ENCODE measurements around the gene EOGT.

EOGT gene

DNA sequence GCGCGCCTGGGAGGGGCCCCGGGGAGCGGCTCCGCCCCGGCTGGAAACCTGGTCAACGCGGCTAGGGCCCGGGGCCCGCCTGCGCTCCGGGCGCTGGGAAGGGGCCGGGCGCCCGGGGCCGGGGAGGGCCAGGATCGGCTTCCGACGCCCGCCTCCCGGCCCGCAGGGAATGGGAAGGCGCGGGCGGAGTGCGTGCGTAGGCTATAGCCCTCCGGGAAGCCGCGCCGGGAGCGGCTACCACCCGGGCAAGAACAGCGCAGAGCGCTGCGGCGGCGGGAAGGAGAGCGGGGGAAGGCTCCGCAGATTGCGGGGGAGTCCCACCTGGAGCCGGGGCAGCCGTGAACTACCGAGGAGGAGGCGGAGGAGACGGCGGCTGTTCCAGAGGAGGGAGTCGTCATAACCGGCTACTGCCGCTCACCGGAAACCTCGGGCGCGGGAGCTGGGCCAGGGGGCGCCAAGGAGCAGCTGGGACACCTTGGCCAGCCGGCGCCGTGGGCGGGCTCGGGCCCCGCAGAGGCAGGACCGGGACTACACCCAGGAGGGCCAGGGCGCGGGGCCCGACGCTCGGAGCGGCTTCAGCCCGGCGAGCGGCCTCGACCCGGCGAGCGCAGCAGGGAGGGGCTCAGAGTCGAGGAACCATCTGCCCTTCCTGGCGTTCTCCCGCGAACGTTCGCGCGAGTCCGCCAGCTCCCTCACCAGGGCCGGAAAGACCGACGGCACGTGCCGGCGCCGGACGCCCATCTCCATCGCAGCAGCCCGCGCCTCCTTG lies at the start of gene EOGT:
Gene EOGT, minus strand, starts transcription at position 432 of the 769 bp plus-strand sequence. CDS start 3,838 bp downstream, outside the sequence.
- peak; percentile 32 to 69 for DNase-seq (ENCODE audit: low read depth in 2 of 2)

DNA sequence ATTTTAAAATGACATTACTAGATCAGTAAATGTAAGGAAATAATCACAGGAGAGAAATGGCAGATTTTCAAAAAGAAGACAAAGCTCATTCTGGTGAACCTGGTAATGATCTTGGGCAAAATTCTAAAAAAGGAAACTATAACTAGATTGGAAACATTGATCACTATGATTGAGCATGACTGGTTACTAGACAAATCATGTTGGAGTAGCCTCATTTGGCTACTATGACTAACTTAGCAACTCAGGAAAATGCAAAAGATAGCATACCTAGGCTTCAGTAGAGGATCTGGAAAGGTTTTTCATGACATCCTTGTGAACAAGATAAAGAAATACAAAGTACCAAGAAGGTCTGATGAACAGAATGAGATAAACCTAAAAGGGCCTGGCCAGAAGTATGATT lies 46.2 kb upstream of the EOGT start:
- no peak for DNase-seq (ENCODE audit: low read depth in 2 of 2)

GRCh38 chr3:69058947-69059224 lies 45.4 kb upstream of the EOGT start:
- no peak for DNase-seq (ENCODE audit: low read depth in 2 of 2)

- no peak for DNase-seq (ENCODE audit: low read depth in 2 of 2)
These were observed 44.9 kb upstream of the EOGT start for GRCh38 chr3:69058180-69058946.

DNA sequence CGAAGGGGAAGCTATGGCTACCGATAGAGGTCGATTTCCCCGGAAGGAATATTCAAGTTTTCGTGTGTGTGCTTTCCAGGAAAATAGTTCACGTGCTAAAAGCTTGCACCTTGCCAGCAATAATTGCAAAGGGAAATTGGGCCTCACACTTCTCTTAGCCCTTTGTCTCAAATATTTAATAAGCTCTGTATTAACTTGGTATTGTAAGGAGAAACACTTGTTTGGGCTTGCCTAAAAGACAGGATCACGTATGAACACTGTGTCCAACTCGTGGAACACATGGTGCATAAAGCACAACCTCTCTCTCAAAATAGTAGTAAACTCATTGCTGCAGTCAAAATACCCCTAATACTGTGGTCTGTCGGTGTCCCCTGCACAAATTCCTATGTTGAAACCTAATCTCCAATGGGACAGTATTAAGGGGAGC lies 39.0 kb upstream of the EOGT start:
- no peak for DNase-seq (ENCODE audit: low read depth in 2 of 2)

GRCh38 chr3:69051756-69052471 lies 38.4 kb upstream of the EOGT start, which contains the start of gene TMF1:
TMF1 (minus strand) TSS chr3:69052333; CDS start chr3:69052086, 247 bp downstream.
- peak; percentile 92 to 94 for DNase-seq (ENCODE audit: low read depth in 2 of 2)

- no peak for DNase-seq (ENCODE audit: low read depth in 2 of 2)
These were observed 35.5 kb upstream of the EOGT start for GRCh38 chr3:69048990-69049389.

- no peak for DNase-seq (ENCODE audit: low read depth in 2 of 2)
These were observed 31.1 kb upstream of the EOGT start for GRCh38 chr3:69044608-69045007.

DNA sequence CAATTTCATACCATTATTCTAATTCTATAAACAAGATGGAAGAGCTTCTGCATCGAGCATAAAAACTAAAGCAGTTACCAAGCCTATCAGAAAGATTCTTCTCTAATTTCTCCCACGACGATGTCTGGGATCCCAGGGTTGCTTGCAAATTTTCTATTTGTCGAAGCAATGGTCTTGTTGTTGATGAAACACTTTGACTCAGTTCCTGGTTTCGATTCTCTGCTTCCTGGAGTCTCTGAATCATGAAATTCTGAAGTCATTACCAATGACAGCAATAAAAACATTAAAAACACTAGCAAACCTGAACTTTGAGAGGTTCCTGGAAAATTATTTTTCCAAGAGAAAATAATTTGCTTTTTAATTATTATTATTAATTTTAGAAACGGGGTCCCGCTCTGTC lies 20.0 kb upstream of the EOGT start:
- DNase-seq (ENCODE audit: low read depth in 2 of 2): no peak

GRCh38 chr3:69032737-69033136 lies 19.3 kb upstream of the EOGT start:
- no peak for DNase-seq (ENCODE audit: low read depth in 2 of 2)

- DNase-seq (ENCODE audit: low read depth in 2 of 2): no peak
These were observed 18.7 kb upstream of the EOGT start for GRCh38 chr3:69032142-69032541.

DNA sequence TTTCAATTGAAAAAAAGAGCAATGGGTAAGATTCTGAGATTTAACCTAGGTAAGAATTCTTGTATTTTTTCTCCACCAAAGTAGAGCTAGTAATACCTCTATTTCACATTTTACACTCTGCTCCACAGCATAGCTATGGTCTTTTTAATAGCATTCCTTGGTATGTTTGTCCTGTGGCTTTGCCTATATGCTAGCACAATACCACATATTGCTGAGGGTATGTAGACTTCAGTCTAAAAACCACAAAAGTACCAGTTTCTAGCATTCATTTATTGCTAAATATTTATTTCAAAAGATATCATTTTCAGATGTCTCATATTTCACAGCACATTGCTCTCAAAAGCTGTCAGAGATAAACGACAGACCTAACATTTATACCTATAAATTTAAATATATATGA lies 18.2 kb upstream of the EOGT start:
- DNase-seq (ENCODE audit: low read depth in 2 of 2): no peak

DNA sequence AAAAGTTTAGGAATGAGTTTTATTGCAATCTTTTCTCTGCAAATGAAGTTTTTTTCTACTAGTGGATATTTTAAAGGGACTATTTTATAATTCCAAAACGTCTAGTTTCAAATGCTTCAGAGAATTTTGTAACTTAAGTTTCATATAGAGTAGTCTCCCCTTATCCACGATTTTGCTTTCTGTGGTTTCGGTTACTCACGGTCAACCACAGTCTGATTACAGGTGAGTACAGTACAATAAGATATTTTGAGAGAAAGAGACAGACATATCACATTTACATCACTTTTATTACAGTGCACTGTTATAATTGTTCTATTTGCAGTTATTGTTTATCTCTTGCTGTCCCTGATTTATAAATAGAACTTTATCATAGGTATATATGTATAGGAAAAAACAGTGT lies 7.4 kb upstream of the EOGT start:
- DNase-seq (ENCODE audit: low read depth in 2 of 2): no peak

- DNase-seq (ENCODE audit: low read depth in 2 of 2): no peak
These were observed 6.9 kb upstream of the EOGT start for GRCh38 chr3:69020424-69020823.

DNA sequence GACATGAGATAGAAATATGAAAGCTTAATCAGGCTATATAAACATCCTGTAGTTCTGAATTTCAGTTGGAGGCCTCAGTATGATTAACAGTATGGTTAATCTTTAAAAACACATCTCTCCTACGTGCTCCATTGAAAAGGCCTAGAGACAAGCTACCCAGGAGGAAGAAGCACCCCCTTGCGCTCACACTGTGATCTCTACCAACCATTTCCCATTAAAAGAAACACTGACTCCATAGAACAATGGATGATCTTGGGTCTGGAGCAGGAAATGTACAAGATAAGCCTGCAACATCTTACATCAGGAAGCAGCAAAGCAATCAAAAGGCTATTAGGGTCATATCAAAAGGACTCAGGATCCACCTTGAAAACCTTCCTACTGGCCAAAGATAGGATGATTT lies 3.4 kb upstream of the EOGT start:
- no peak for DNase-seq (ENCODE audit: low read depth in 2 of 2)

- no peak for DNase-seq (ENCODE audit: low read depth in 2 of 2)
These were observed 2.6 kb upstream of the EOGT start for GRCh38 chr3:69016102-69016501.

DNA sequence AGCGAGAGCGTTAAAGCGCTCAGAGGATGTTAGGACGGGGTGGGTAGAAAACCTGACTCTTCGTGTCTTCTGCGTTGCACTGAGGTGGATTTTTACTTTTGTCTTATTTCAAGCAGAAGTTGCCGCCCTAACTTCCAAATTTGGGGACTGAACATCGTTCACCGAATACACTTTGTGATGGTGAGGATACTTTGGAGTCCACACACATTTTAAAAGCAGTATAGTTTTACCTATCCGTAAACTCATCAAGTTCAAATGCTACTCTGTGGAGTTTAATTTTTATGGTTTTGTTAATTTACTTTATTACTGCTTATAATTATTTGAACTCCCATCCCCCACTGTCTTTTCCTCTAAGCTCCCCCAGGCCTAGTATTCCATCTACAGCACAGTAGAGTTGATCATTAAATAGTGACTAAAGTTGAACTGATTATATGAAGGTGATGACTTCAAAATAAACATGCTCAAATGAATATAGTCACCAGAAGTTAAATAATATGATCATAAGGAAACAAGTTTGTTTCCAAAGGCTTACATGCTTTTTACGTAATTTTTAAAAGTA lies 617 bp upstream of the EOGT start:
- no peak for DNase-seq (ENCODE audit: low read depth in 2 of 2)

DNA sequence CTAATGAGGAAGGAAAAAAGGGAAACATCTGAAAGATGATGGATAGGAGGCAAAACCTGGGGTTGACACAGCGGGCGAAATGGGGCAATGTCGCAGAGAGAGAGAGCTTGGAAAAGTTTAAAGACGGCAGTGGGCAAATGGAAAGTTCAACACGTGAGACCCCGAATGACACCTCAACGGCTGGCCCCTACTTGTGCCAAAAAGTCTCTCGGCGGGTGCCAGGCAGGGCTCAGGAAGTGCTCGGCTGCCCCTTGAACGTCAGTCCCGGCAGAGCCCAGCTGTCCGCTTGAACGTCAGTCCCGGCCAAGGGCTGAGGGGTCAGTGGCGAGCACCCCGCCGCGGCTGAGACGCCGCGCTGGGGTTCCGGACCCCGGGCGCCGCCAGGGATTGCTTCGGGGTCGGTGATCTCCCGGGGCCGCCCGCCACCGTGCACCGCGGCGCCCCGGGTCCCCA lies 658 bp downstream of the EOGT start:
- no peak for DNase-seq (ENCODE audit: low read depth in 2 of 2)

DNA sequence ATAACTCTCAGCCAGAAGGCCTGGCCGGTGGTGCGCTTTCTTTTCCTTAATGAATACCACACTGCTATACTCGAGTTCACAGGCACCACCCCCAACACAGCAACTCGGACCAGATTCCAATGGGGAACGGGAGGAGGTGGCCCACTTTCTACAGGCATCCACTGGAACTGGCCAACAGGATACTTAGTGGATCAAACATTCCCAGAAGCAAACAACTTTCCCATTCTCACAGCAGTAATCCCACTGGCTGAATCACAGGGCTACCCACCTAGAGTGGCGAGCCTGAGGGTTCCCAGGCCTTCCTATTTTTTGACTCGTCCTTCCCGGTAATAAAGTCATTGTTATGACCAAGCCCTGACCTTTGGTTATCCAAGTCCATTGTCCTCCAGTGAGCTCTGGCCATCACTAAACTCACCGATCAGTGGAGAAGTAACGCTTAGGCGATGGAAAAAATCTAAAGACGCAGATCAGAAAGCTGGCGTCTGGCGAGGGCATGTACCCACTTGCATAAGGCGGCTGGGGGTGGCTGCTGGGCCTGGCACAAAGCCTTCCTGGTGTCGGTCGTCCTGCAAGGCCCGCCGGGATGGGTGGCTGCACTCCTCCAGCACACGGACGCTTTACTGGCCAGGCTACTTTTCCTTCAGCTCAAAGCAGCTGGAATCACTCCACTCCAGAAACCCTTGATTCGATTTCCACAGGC lies 1.2 kb downstream of the EOGT start:
- no peak for DNase-seq (ENCODE audit: low read depth in 2 of 2)

- no peak for DNase-seq (ENCODE audit: low read depth in 2 of 2)
These were observed 2.3 kb downstream of the EOGT start for GRCh38 chr3:69011096-69011730.

Data from stimulated activated CD4-positive, alpha-beta T cell treated with anti-CD3 and anti-CD28 coated beads, Interleukin-1b, Interleukin-23, amount 100 ng/mL, for 1 hour (primary cell).